Testis (tissue), 3 donors: ENCODE data around the gene HDAC3. TPM values are rescaled to one million over a fixed set of nuclear protein-coding genes. Genes with fewer than 3 reads are reported as not detected.
A peak's percentile ranks its signal among the peaks of the same experiment; 100 is the strongest.

Experiments used
- DNase-seq: peaks from one replicate; pipeline ENCODE4 v3.0.0-alpha.2; 2019
- H3K27ac ChIP-seq, 2 donors: fragments of 200-600 bp; sonication (generic); one replicate each; pipeline ENCODE4 v1.5.1; 2019
- H3K27me3 ChIP-seq: fragments of 200-600 bp; sonication (generic); one replicate; pipeline ENCODE4 v1.5.1; 2019
- H3K36me3 ChIP-seq: fragments of 200-600 bp; sonication (generic); one replicate; pipeline ENCODE4 v1.5.1; 2017; ENCODE audit warnings: low read depth; ENCODE audit errors: missing control alignments
- H3K4me1 ChIP-seq: fragments of 200-600 bp; sonication (generic); one replicate; pipeline ENCODE4 v1.5.1; 2019
- H3K4me3 ChIP-seq, 2 donors: fragments of 200-600 bp; sonication (generic); one replicate each; pipeline ENCODE4 v1.5.1; 2017 to 2019
- H3K9me3 ChIP-seq: fragments of 200-600 bp; sonication (generic); one replicate; pipeline ENCODE4 v1.5.1; 2017
- POLR2A ChIP-seq: fragments of 450-650 bp; IDR thresholded peaks from one replicate; pipeline ENCODE4 v1.6.1; 2017; ENCODE audit warnings: antibody characterized with exemption, mild to moderate bottlenecking, moderate library complexity
- WGBS, 2 donors: methylation state at CpG; one replicate each; pipeline ENCODE4 v1.1.5; 2018; 5-methylcytosine and 5-hydroxymethylcytosine counted together
- intact Hi-C: fragments of 100-400 bp; cut with DNase I; formaldehyde crosslinking; loops from one replicate; pipeline ENCODE4 v1.15.1; 2023; ENCODE audit warnings: low total_unique reads
- polyA plus RNA-seq: library from polyadenylated mRNA; stranded (reverse); fragments of 350-450 nt; fragmentation: Illumina TruSeq; extraction: RNeasy Lipid Tissue Mini Kit (QIAGEN cat#74804); gene quantifications from one replicate; pipeline ENCODE4 v1.2.3, GENCODE V29; 2014; ENCODE audit warnings: low read depth, low replicate concordance; ENCODE audit not compliant: insufficient read depth
- total RNA-seq, 2 donors: library from RNA; depleted of rRNA; stranded (reverse); fragments of >200 nt; gene quantifications; one replicate each; pipeline ENCODE4 v1.2.3, GENCODE V29; 2016
- TF ChIP-seq, protein P1 (sequence below), 3 experiments: fragments of 450-650 bp in 2 of 3; fragments of 200-600 bp in 1 of 3; sonication (generic) in 1 of 3; IDR thresholded peaks; one replicate each; pipeline ENCODE4 v1.5.1; 2016 to 2019; ENCODE audit warnings: antibody characterized with exemption in 3 of 3, mild to moderate bottlenecking in 2 of 3, moderate library complexity in 1 of 3

HDAC3 gene
- total and polyA plus RNA-seq, 3 donors from 2014 or later: 57.3 to 76.5 (median 63.9) TPM

DNA sequence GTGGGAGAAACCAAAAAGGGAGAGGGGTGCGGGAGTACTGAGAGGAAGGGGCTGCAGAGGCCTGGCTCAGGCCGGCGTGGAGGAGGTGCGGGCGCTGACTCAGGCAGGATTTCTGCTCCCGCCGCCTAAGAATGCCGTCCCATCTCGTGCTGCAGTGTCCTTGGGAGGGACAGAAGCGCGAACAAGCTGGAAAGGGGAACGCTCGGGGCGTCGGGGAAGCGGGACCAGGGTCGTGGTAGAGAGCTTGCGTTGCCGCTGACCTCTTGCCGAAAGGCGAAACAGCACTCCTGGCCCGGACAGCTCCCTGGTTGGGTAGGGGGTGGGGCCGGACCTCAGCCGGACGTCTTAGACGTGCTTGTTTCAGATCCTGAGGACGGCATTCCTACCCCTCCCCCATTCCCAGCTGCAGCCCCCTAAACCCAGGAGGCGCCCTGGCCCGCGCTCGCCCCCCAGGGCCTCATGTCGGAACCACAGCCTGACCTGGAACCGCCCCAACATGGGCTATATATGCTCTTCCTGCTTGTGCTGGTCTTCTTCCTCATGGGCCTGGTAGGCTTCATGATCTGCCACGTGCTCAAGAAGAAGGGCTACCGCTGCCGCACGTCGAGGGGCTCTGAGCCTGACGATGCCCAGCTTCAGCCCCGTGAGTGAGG is 1.2 kb upstream of the HDAC3 start:
- Histone ChIP-seq H3K9me3 (no peaks in the 10 kb centered on the region), H3K27ac (peak overlapping the region in 1 of 2 donors; percentile 6), H3K36me3 (no peaks in the 10 kb centered on the region), H3K4me3 (peak overlapping the region; percentile 81 to 93), H3K27me3 (no peaks in the 10 kb centered on the region), H3K4me1 (peaks cover 10% of the 10 kb centered on the region)
- no peak for TF ChIP-seq POLR2A
- TF ChIP-seq, protein P1, sequence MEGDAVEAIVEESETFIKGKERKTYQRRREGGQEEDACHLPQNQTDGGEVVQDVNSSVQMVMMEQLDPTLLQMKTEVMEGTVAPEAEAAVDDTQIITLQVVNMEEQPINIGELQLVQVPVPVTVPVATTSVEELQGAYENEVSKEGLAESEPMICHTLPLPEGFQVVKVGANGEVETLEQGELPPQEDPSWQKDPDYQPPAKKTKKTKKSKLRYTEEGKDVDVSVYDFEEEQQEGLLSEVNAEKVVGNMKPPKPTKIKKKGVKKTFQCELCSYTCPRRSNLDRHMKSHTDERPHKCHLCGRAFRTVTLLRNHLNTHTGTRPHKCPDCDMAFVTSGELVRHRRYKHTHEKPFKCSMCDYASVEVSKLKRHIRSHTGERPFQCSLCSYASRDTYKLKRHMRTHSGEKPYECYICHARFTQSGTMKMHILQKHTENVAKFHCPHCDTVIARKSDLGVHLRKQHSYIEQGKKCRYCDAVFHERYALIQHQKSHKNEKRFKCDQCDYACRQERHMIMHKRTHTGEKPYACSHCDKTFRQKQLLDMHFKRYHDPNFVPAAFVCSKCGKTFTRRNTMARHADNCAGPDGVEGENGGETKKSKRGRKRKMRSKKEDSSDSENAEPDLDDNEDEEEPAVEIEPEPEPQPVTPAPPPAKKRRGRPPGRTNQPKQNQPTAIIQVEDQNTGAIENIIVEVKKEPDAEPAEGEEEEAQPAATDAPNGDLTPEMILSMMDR (IDR thresholded peaks at IDR 0.05): peak in 1 of 3 experiments; percentile 30
- intact Hi-C loops: no loop called here
- WGBS, 2 donors: 3 to 4% methylated on average over 14 to 39 of the region's 40 CpGs
- DNase-seq: peak; percentile 62

DNA sequence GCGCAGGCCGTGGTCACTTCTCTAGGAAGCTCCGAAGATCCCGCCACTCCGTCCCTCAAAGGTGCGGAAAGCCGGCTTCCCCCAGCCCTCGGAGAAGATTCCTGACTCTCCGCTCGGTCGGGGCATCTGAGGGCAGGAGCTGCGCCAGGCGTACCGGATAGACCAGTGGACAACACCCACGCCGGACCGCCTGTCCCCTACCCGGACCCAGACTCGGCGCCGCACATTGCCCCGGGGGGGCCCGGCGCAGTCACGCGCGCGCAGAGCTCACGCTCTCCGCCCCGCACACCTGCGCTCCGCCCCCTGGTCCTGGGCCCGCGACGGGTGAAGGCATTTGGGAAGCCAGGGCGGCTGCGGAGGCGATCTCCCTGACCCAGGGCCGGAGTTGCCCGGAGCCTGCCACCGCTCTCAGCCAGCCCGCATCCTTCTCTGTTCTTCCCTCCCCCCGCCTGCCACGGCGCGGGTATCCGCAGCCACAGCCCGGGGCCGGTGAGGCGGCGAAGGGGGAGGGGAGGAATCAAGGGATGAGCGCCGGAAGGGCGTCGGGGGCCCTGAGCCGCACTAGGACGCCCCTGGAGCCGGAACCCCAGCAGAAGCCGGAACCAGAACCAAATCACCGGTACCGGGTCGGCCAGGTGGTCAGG is 596 bp upstream of the HDAC3 start:
- Histone ChIP-seq H3K36me3 (no peaks in the 10 kb centered on the region), H3K4me1 (peaks cover 10% of the 10 kb centered on the region)

DNA sequence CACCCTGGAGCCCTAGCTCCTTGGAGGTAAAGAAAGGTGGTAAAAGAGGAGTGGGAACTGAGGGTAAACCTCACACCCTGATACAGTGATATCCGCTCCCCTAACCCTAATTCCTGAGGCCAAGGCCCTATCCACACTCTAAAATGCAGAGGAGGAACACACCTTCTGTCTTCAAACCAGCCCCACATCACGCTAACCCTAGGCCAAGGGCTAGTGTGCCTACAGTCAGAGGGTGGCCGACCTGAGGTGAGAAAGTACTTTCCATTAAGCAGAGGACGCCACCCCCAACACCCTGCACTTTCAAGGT is 590 bp downstream of the HDAC3 start:
- Histone ChIP-seq H3K27ac (peak overlapping the region; percentile 17 to 64), H3K27me3 (no peaks in the 10 kb centered on the region), H3K9me3 (no peaks in the 10 kb centered on the region), H3K36me3 (no peaks in the 10 kb centered on the region), H3K4me3 (peak overlapping the region; percentile 81 to 93), H3K4me1 (peaks cover 10% of the 10 kb centered on the region)
- no peak for DNase-seq
- WGBS, 2 donors: 1 to 5% methylated on average over 4 of the region's 4 CpGs
- intact Hi-C loops: no loop called here
- no peak for TF ChIP-seq POLR2A
- TF ChIP-seq, protein P1 (IDR thresholded peaks at IDR 0.05): no peak

More for the DNA sequence above, 596 bp upstream of the HDAC3 start:
- no peak for DNase-seq
- Histone ChIP-seq H3K27me3 (no peaks in the 10 kb centered on the region), H3K27ac (peak overlapping the region in 1 of 2 donors; percentile 6), H3K4me3 (peak overlapping the region; percentile 81 to 93), H3K9me3 (no peaks in the 10 kb centered on the region)
- WGBS, 2 donors: 0 to 1% methylated on average over 24 to 52 of the region's 63 CpGs
- no peak for TF ChIP-seq POLR2A
- TF ChIP-seq, protein P1 (IDR thresholded peaks at IDR 0.05): no peak
- intact Hi-C loops: no loop called here

DNA sequence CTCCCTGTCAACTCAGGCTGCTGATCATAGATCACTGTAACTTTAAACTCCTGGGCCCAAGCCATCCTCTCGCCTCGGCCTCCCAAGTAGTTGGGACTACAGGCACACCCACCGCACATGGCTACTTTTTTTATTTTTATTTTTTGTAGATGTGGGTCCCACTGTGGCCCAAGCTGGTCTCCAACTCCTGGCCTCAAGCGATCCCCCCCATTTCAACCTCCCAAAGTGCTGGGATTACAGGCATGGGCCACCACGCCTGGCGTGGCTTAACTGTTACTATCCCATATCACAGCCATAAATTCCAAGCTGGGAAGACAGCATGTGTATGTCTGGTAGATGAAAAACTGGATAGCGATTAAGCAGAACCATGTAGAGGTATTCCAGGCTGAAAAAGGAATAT is 1.0 kb downstream of the HDAC3 start:
- no peak overlapping the region for H3K27ac ChIP-seq
- peaks cover 10% of the 10 kb centered on the region for H3K4me1 ChIP-seq
- TF ChIP-seq POLR2A: no peak
- TF ChIP-seq, protein P1 (IDR thresholded peaks at IDR 0.05): no peak
- no peak for DNase-seq
- H3K36me3 ChIP-seq: no peaks in the 10 kb centered on the region
- no peaks in the 10 kb centered on the region for H3K9me3 ChIP-seq
- no peaks in the 10 kb centered on the region for H3K27me3 ChIP-seq
- peak overlapping the region in 1 of 2 donors; percentile 93 for H3K4me3 ChIP-seq
- intact Hi-C loops: no loop called here
- 32 to 56% methylated on average over 7 of the region's 7 CpGs for WGBS, 2 donors
